ENCODE results near the gene B9D2. TPM values are rescaled to one million over a fixed set of nuclear protein-coding genes. Genes with fewer than 3 reads are reported as not detected.

The B9D2 gene
- total RNA-seq, 2 donors from 2014 or later, result 4.5 to 6.2 TPM

DNA sequence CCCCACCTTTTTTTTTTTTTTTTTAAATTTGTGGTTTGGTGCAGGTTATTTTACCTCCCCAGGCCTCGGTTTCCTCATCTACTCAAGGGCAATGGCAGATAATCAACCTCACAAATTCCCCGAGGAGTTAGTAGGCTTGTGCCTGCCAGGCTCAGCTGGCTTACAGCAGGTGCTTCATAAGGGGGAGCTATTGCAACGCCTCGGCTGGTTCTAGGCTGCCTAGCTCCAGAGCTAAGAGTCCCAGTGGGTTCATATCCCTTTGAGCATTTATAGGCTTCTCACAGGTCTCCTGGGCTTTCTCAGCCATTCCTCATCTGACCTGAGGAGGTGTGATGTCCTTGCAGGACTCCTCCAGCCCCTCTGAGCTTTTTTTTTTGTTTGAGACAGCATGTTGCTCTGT, 44.3 kb upstream of the B9D2 start:
- Mint-ChIP-seq H3K4me3 (no peak overlapping the region), H3K9me3 (no peaks in the 10 kb centered on the region), H3K4me1 (peaks cover 16% of the 10 kb centered on the region), H3K36me3 (ENCODE audit: low read depth) (peaks cover 13% of the 10 kb centered on the region), H3K27ac (no peak overlapping the region), H3K27me3 (ENCODE audit: insufficient read depth) (no peaks in the 10 kb centered on the region)
- WGBS, 2 experiments (ENCODE audit: insufficient coverage in 1 of 2, insufficient read length in 1 of 2), result 85 to 92% methylated on average over 3 to 4 of the region's 4 CpGs
- DNase-seq, result peak; percentile 78
- H3K36me3 ChIP-seq (ENCODE audit: control insufficient read depth, insufficient read depth, low read length), result no peaks in the 10 kb centered on the region
- H3K27ac ChIP-seq (ENCODE audit: low read depth, low read length), result peak overlapping the region; percentile 32
- peaks cover 4% of the 10 kb centered on the region for H3K4me1 ChIP-seq (ENCODE audit: control insufficient read depth, insufficient read depth, low read length)
- H3K9ac ChIP-seq (ENCODE audit: extremely low read depth, low read length, poor library complexity, severe bottlenecking), result no peak overlapping the region
- TF ChIP-seq, protein P1, sequence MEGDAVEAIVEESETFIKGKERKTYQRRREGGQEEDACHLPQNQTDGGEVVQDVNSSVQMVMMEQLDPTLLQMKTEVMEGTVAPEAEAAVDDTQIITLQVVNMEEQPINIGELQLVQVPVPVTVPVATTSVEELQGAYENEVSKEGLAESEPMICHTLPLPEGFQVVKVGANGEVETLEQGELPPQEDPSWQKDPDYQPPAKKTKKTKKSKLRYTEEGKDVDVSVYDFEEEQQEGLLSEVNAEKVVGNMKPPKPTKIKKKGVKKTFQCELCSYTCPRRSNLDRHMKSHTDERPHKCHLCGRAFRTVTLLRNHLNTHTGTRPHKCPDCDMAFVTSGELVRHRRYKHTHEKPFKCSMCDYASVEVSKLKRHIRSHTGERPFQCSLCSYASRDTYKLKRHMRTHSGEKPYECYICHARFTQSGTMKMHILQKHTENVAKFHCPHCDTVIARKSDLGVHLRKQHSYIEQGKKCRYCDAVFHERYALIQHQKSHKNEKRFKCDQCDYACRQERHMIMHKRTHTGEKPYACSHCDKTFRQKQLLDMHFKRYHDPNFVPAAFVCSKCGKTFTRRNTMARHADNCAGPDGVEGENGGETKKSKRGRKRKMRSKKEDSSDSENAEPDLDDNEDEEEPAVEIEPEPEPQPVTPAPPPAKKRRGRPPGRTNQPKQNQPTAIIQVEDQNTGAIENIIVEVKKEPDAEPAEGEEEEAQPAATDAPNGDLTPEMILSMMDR (conservative IDR thresholded peaks at IDR 0.05), result peak; percentile 53
- no peak overlapping the region for H3K4me3 ChIP-seq (ENCODE audit: low read length)
- H3K9me3 ChIP-seq (ENCODE audit: control insufficient read depth, low read length), result no peaks in the 10 kb centered on the region
- no peaks in the 10 kb centered on the region for H3K27me3 ChIP-seq (ENCODE audit: control insufficient read depth, insufficient read depth, low read length, poor library complexity, severe bottlenecking)

DNA sequence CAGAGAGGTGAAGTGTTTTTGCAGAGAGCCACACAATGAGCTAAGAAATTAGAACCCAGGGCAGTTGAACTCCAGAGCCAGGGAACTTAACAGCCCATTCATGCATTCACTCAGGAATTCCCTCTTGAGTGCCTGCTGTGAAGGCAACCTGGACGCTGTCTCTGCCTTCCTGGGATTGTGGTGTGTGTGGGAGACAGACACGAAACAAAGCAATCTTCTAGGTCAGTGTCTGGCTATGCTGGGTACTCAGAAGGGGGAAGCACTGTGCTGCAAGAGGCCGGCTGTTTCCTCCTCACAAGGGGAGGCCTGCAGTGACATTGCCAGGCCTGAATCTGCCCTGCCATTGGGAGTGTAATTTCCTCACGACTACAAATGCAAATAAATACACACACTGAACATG, 43.3 kb upstream of the B9D2 start:
- H3K9me3 Mint-ChIP-seq, result no peaks in the 10 kb centered on the region
- H3K4me3 Mint-ChIP-seq, result no peak overlapping the region
- TF ChIP-seq, protein P1 (conservative IDR thresholded peaks at IDR 0.05), result peak; percentile 39
- peak overlapping the region; percentile 50 for H3K9ac ChIP-seq (ENCODE audit: extremely low read depth, low read length, poor library complexity, severe bottlenecking)
- H3K4me3 ChIP-seq (ENCODE audit: low read length), result no peak overlapping the region
- H3K36me3 ChIP-seq (ENCODE audit: control insufficient read depth, insufficient read depth, low read length), result no peaks in the 10 kb centered on the region
- H3K27me3 ChIP-seq (ENCODE audit: control insufficient read depth, insufficient read depth, low read length, poor library complexity, severe bottlenecking), result no peaks in the 10 kb centered on the region
- WGBS, 2 experiments (ENCODE audit: insufficient coverage in 1 of 2, insufficient read length in 1 of 2), result 28 to 29% methylated on average over 1 to 4 of the region's 4 CpGs
- peaks cover 4% of the 10 kb centered on the region for H3K4me1 ChIP-seq (ENCODE audit: control insufficient read depth, insufficient read depth, low read length)
- DNase-seq, result peak; percentile 92
- no peaks in the 10 kb centered on the region for H3K9me3 ChIP-seq (ENCODE audit: control insufficient read depth, low read length)
- H3K4me1 Mint-ChIP-seq, result peaks cover 16% of the 10 kb centered on the region
- peak overlapping the region; percentile 97 for H3K27ac Mint-ChIP-seq
- no peaks in the 10 kb centered on the region for H3K27me3 Mint-ChIP-seq (ENCODE audit: insufficient read depth)
- peak overlapping the region; percentile 85 for H3K27ac ChIP-seq (ENCODE audit: low read depth, low read length)
- peaks cover 13% of the 10 kb centered on the region for H3K36me3 Mint-ChIP-seq (ENCODE audit: low read depth)

DNA sequence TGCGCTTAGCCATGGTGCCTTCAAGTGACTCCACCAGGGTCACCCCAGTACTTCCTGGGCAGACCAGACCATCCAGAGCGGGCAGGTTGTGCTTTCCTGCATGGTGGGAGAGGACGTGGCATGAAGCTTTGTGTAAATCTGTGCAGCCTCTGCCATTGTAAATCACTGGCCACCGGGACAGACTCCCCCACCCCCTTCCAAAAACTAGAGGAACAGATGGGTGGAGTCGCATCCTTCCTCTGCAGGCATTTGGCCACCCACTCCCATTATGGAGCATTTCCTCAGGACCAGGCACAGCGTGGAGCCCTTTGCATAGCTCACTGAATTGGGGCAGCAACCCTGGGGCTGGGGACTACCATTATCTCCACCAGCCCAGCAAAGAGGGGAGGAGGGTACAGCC, 41.8 kb upstream of the B9D2 start:
- peaks cover 9% of the 10 kb centered on the region for H3K36me3 Mint-ChIP-seq (ENCODE audit: low read depth)
- Histone ChIP-seq H3K27ac (ENCODE audit: low read depth, low read length) (no peak overlapping the region), H3K9ac (ENCODE audit: extremely low read depth, low read length, poor library complexity, severe bottlenecking) (no peak overlapping the region), H3K4me3 (ENCODE audit: low read length) (no peak overlapping the region), H3K4me1 (ENCODE audit: control insufficient read depth, insufficient read depth, low read length) (peaks cover 4% of the 10 kb centered on the region), H3K36me3 (ENCODE audit: control insufficient read depth, insufficient read depth, low read length) (no peaks in the 10 kb centered on the region), H3K9me3 (ENCODE audit: control insufficient read depth, low read length) (no peaks in the 10 kb centered on the region), H3K27me3 (ENCODE audit: control insufficient read depth, insufficient read depth, low read length, poor library complexity, severe bottlenecking) (no peaks in the 10 kb centered on the region)
- TF ChIP-seq, protein P1 (conservative IDR thresholded peaks at IDR 0.05), result no peak
- H3K4me1 Mint-ChIP-seq, result peaks cover 16% of the 10 kb centered on the region
- H3K27ac Mint-ChIP-seq, result no peak overlapping the region
- no peaks in the 10 kb centered on the region for H3K9me3 Mint-ChIP-seq
- no peak overlapping the region for H3K4me3 Mint-ChIP-seq
- no peaks in the 10 kb centered on the region for H3K27me3 Mint-ChIP-seq (ENCODE audit: insufficient read depth)
- 90 to 95% methylated on average over 3 to 6 of the region's 6 CpGs for WGBS, 2 experiments (ENCODE audit: insufficient coverage in 1 of 2, insufficient read length in 1 of 2)
- DNase-seq, result peak; percentile 58
